Spleen (tissue), 7 donors: Measurements from ENCODE around the gene CACNG1.

Source experiments
- POLR2A ChIP-seq, 3 donors: fragments of 450-650 bp; IDR thresholded peaks; one replicate each; pipeline ENCODE4 v1.5.1; 2017; ENCODE audit warnings: antibody characterized with exemption in 3 of 3, mild to moderate bottlenecking in 1 of 3
- POLR2AphosphoS5 ChIP-seq, 3 donors: sonication (generic); formaldehyde crosslinking; IDR thresholded peaks; one replicate each; pipeline ENCODE4 v1.5.1; 2017; ENCODE audit warnings: antibody characterized with exemption in 3 of 3
- TF ChIP-seq, protein P1 (sequence below), 11 experiments: fragments of 200-600 bp in 7 of 11; fragments of 450-650 bp in 4 of 11; sonication (generic) in 4 of 11; IDR thresholded peaks in 8 of 11; conservative IDR thresholded peaks in 3 of 11; 1 replicate in 7 of 11; 2 replicates in 4 of 11; pipeline versions ENCODE4 v1.4.0 to v1.8.0; 2016 to 2021; ENCODE audit warnings: antibody characterized with exemption in 11 of 11, inconsistent platforms in 4 of 11, mild to moderate bottlenecking in 1 of 11
- donor health status: DM: no; HTN: no; CAD: no; lungs with moderate emphysema.
- donor health status: DM: no; HTN: no; CAD: no.
- donor health status: DM: no; HTN: no; CAD: no.

DNA sequence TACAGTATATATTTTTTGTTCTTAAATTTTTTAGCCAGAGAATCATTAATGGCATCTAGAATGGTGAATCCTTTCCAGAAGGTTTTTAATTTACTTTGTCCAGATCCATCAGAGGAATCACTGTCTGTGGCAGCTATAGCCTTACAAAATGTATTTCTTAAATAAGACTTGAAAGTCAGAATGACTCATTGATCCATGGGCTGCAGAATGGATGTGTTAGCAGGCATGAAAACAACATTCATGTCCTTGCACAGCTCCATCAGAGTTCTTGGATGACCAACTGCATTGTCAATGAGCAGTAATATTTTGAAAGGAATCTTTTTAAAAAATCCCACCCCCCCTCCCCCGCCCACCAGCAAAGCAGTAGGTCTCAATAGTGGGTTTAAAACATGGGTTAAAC, 51.4 kb downstream of the CACNG1 start:
- TF ChIP-seq, protein P1, sequence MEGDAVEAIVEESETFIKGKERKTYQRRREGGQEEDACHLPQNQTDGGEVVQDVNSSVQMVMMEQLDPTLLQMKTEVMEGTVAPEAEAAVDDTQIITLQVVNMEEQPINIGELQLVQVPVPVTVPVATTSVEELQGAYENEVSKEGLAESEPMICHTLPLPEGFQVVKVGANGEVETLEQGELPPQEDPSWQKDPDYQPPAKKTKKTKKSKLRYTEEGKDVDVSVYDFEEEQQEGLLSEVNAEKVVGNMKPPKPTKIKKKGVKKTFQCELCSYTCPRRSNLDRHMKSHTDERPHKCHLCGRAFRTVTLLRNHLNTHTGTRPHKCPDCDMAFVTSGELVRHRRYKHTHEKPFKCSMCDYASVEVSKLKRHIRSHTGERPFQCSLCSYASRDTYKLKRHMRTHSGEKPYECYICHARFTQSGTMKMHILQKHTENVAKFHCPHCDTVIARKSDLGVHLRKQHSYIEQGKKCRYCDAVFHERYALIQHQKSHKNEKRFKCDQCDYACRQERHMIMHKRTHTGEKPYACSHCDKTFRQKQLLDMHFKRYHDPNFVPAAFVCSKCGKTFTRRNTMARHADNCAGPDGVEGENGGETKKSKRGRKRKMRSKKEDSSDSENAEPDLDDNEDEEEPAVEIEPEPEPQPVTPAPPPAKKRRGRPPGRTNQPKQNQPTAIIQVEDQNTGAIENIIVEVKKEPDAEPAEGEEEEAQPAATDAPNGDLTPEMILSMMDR (IDR thresholded peaks at IDR 0.05 in 8 of 11, conservative IDR thresholded peaks at IDR 0.05 in 3 of 11), result no peak
- TF ChIP-seq POLR2AphosphoS5 (IDR thresholded peaks at IDR 0.05) (no peak), POLR2A (IDR thresholded peaks at IDR 0.05) (no peak)
